ENCODE measurements around the gene CPN2. TPM values are rescaled to one million over a fixed set of nuclear protein-coding genes. Genes with fewer than 3 reads are reported as not detected.

Gene CPN2
- total RNA-seq, 1 experiment from 2014 or later = not detected

- peak; percentile 21 for DNase-seq
- Mint-ChIP-seq H3K36me3 (ENCODE audit: insufficient read depth in 1 of 3, low read depth in 3 of 3) (no peaks in the 10 kb centered on the region), H3K27me3 (ENCODE audit: low read depth) (peaks cover 9% of the 10 kb centered on the region), H3K9me3 (no peaks in the 10 kb centered on the region), H3K4me3 (no peak overlapping the region), H3K27ac (no peak overlapping the region), H3K4me1 (peaks cover 45 to 68% of the 10 kb centered on the region in 2 experiments)
- H2BK12ac ChIP-seq (ENCODE audit: insufficient read length, low read depth, low read length) = no peak overlapping the region
- no peak overlapping the region for H3K23ac ChIP-seq (ENCODE audit: insufficient read length, low read depth, low read length)
- H3K4ac ChIP-seq (ENCODE audit: low read depth, low read length) = no peak overlapping the region
- no peak overlapping the region for H4K91ac ChIP-seq (ENCODE audit: insufficient read length, low read depth, low read length)
- H3T11ph ChIP-seq (ENCODE audit: low read length) = no peak overlapping the region
- no peaks in the 10 kb centered on the region for H3K9me3 ChIP-seq (ENCODE audit: control insufficient read depth, low read depth, low read length)
- no CpG with 5 or more reads among the region's 9 CpGs for WGBS (ENCODE audit: extremely low coverage, insufficient read length, low lambda C conversion rate)
- no peaks in the 10 kb centered on the region for H3K23me2 ChIP-seq (ENCODE audit: insufficient read length, low read depth, low read length, poor library complexity, severe bottlenecking)
- H2AFZ ChIP-seq (ENCODE audit: low read length) = no peak overlapping the region
- H3K4me2 ChIP-seq (ENCODE audit: insufficient read depth, insufficient read length, low read length) = no peak overlapping the region
- H2BK20ac ChIP-seq (ENCODE audit: low read depth, low read length, poor library complexity, severe bottlenecking) = no peak overlapping the region
- no peak overlapping the region for H2AK5ac ChIP-seq (ENCODE audit: insufficient read length, low read length)
- H2BK15ac ChIP-seq (ENCODE audit: low read depth, low read length) = no peak overlapping the region
- no peak overlapping the region for H2BK5ac ChIP-seq (ENCODE audit: insufficient read length, low read length)
- no peak for TF ChIP-seq CTCF (conservative IDR thresholded peaks at IDR 0.05)
- no peak overlapping the region for H2BK120ac ChIP-seq (ENCODE audit: low read depth, low read length, poor library complexity, severe bottlenecking)
- H3K79me1 ChIP-seq (ENCODE audit: insufficient read depth, low read depth, low read length, poor library complexity, severe bottlenecking) = no peaks in the 10 kb centered on the region
- H3K56ac ChIP-seq (ENCODE audit: insufficient read length, low read depth, low read length) = no peak overlapping the region
- no peaks in the 10 kb centered on the region for H3K79me2 ChIP-seq (ENCODE audit: insufficient read depth, low read length)
- no peaks in the 10 kb centered on the region; the same call in 1 of the 2 replicates for H3K4me1 ChIP-seq (ENCODE audit: insufficient read depth, low read length)
- no peaks in the 10 kb centered on the region for H4K20me1 ChIP-seq (ENCODE audit: control insufficient read depth, insufficient read depth, insufficient read length)
- no peaks in the 10 kb centered on the region for H3K27me3 ChIP-seq (ENCODE audit: insufficient read depth, low read length)
- no peak overlapping the region for H3K14ac ChIP-seq (ENCODE audit: insufficient read depth, low read length)
- no peak overlapping the region for H3K9ac ChIP-seq (ENCODE audit: extremely low read depth, insufficient read length, low read length)
- no peak overlapping the region for H4K5ac ChIP-seq (ENCODE audit: insufficient read length, low read depth, low read length)
- no peak overlapping the region for H4K8ac ChIP-seq (replicated peaks; ENCODE audit: insufficient read length, low read depth, low read length)
- H3K18ac ChIP-seq (ENCODE audit: insufficient read length, low read depth, low read length) = no peak overlapping the region
- no peak overlapping the region for H3K27ac ChIP-seq (ENCODE audit: insufficient read length, low read depth, low read length)
Measured at GRCh38 chr3:194379651-194380050, 28.5 kb upstream of the CPN2 start.

Measured in H9 (cell line).